ENCODE measurements around the gene GRIP2.

DNA sequence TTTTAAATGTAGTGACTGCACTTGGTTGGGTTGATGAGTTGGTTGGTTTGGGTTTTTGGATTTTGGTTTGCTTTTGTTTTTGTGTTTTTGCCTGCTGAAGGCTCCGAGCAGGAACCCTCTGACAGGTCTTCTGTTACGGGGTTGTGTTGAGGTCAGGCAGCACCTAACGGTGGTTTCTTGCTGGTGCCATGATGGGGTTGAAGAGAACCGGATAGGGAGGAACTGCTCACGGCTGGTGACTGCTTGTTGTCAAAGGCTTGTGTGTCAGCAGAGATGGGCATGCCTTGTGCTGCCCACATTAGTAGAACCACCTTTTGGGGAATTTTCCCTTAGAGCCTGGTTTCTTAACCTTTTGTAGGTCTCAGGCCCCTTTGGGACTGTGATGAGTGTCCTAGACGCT, 95.8 kb downstream of the GRIP2 start:
- no peak for TF ChIP-seq EZH2 (IDR thresholded peaks at IDR 0.05; ENCODE audit: low read length)
- TF ChIP-seq CTCF (optimal IDR thresholded peaks at IDR 0.05 in 1 of 3, IDR thresholded peaks at IDR 0.05 in 1 of 3, conservative IDR thresholded peaks at IDR 0.05 in 1 of 3; ENCODE audit: extremely low read depth in 1 of 3, insufficient read depth in 2 of 3, low read length in 3 of 3): no peak
